Lung (tissue), 12 donors: ENCODE results near the gene RCSD1. TPM values are rescaled to one million over a fixed set of nuclear protein-coding genes. Genes with fewer than 3 reads are reported as not detected.

ENCODE experiments used
- ATAC-seq: fragments of 200-7000 bp; cut with Tn5 transposase; one replicate; pipeline ENCODE4 v1.9.1; 2020; ENCODE audit warnings: moderate number of reproducible peaks; ENCODE audit not compliant: insufficient read depth, low FRiP score
- DNase-seq, 3 donors: peaks; one replicate each; pipeline ENCODE4 v3.0.0-alpha.2; 2013 to 2017
- H3K27ac ChIP-seq, 2 donors: one replicate each; pipeline ENCODE4 v1.5.1; 2013; ENCODE audit warnings: mild to moderate bottlenecking in 2 of 2, moderate library complexity in 2 of 2, control low read depth in 1 of 2, inconsistent platforms in 1 of 2, low read depth in 1 of 2, low read length in 1 of 2
- H3K27me3 ChIP-seq, 3 donors: one replicate each; pipeline ENCODE4 v1.5.1; 2013; ENCODE audit warnings: low read length in 2 of 3; ENCODE audit not compliant: control insufficient read depth in 3 of 3, insufficient read depth in 3 of 3
- H3K36me3 ChIP-seq, 4 donors: one replicate each; pipeline ENCODE4 v1.5.1; 2013; ENCODE audit warnings: low read length in 4 of 4, mild to moderate bottlenecking in 1 of 4, moderate library complexity in 1 of 4; ENCODE audit not compliant: control insufficient read depth in 4 of 4, insufficient read depth in 4 of 4
- H3K4me1 ChIP-seq, 5 donors: one replicate each; pipeline ENCODE4 v1.5.1; 2013; ENCODE audit warnings: low read length in 5 of 5, mild to moderate bottlenecking in 2 of 5, moderate library complexity in 1 of 5; ENCODE audit not compliant: control insufficient read depth in 5 of 5, insufficient read depth in 5 of 5
- H3K4me3 ChIP-seq: one replicate; pipeline ENCODE4 v1.5.1; 2013; ENCODE audit warnings: mild to moderate bottlenecking, control low read depth, moderate library complexity
- H3K9ac ChIP-seq, 2 donors: one replicate each; pipeline ENCODE4 v1.5.1; 2013; ENCODE audit warnings: low read length in 2 of 2, control low read depth in 1 of 2; ENCODE audit not compliant: insufficient read depth in 1 of 2
- H3K9me3 ChIP-seq, 4 donors: one replicate each; pipeline ENCODE4 v1.5.1; 2013; ENCODE audit warnings: low read length in 3 of 4, mild to moderate bottlenecking in 1 of 4, moderate library complexity in 1 of 4; ENCODE audit not compliant: control insufficient read depth in 4 of 4, insufficient read depth in 3 of 4
- CTCF ChIP-seq: IDR thresholded peaks from 2 replicates; pipeline ENCODE4 v1.5.1; 2012; ENCODE audit warnings: mild to moderate bottlenecking; ENCODE audit errors: control extremely low read depth, extremely low read depth
- WGBS, 2 donors: extraction: QIAGEN DNeasy Blood & Tissue Kit; methylation state at CpG; one replicate each; pipeline ENCODE4 v1.1.7; 2013; 5-methylcytosine and 5-hydroxymethylcytosine counted together
- polyA plus RNA-seq, 2 donors: library from polyadenylated mRNA; stranded (reverse); fragments of 200-250 nt; gene quantifications; one replicate each; pipeline ENCODE4 v1.2.1, GENCODE V29; 2013
- total RNA-seq, 2 donors: library from RNA; depleted of rRNA in 1 of 2; stranded (reverse); fragments of >200 nt in 1 of 2; gene quantifications; one replicate each; pipeline ENCODE4 v1.2.1, GENCODE V29; 2014 to 2021
- donor health status: control.
- donor health status: control.
- donor health status: Bipolar disorder and iron deficiency.
- donor health status: healthy.
- donor health status: DM: yes; HTN: yes; CAD: no.

Gene RCSD1
- total and polyA plus RNA-seq, 4 donors, result 7.6 to 29.4 (median 23.8) TPM

- H3K4me1 ChIP-seq, result peaks cover 0 to 19% (median 0%) of the 10 kb centered on the region in 5 donors
- WGBS, 2 donors, result 73 to 74% methylated on average over 5 of the region's 5 CpGs
- peaks cover 0 to 8% (median 0%) of the 10 kb centered on the region in 4 donors for H3K36me3 ChIP-seq
- H3K27me3 ChIP-seq, result no peaks in the 10 kb centered on the region
- DNase-seq (no peak), ATAC-seq (no peak)
- TF ChIP-seq CTCF, result no peak
- H3K9me3 ChIP-seq, result no peaks in the 10 kb centered on the region
- peak overlapping the region in 1 of 2 donors; percentile 46 for H3K27ac ChIP-seq
- no peak overlapping the region for H3K9ac ChIP-seq
- H3K4me3 ChIP-seq, result no peak overlapping the region
Measured at GRCh38 chr1:167685844-167686243, 55.8 kb downstream of the RCSD1 start.

- Histone ChIP-seq H3K4me1 (peaks cover 0 to 2% (median 0%) of the 10 kb centered on the region in 5 donors), H3K9ac (no peak overlapping the region), H3K9me3 (no peaks in the 10 kb centered on the region), H3K36me3 (peaks cover 0 to 18% (median 0%) of the 10 kb centered on the region in 4 donors), H3K27ac (no peak overlapping the region), H3K4me3 (no peak overlapping the region), H3K27me3 (no peaks in the 10 kb centered on the region)
- peak; percentile 82 to 90 (median 87) for DNase-seq
- ATAC-seq, result peak; percentile 68
- 25 to 30% methylated on average over 7 of the region's 7 CpGs for WGBS, 2 donors
- TF ChIP-seq CTCF, result peak; percentile 84
Measured at GRCh38 chr1:167687919-167688519, 58.0 kb downstream of the RCSD1 start.

- Histone ChIP-seq H3K9ac (no peak overlapping the region), H3K27ac (no peak overlapping the region), H3K4me1 (no peaks in the 10 kb centered on the region), H3K4me3 (no peak overlapping the region), H3K9me3 (no peaks in the 10 kb centered on the region), H3K36me3 (peaks cover 0 to 25% (median 0%) of the 10 kb centered on the region in 4 donors), H3K27me3 (no peaks in the 10 kb centered on the region)
- TF ChIP-seq CTCF, result no peak
- no peak for ATAC-seq
- 73 to 76% methylated on average over 5 of the region's 5 CpGs for WGBS, 2 donors
- no peak for DNase-seq
Measured at GRCh38 chr1:167689567-167689920, 59.5 kb downstream of the RCSD1 start.

- Histone ChIP-seq H3K9ac (no peak overlapping the region), H3K9me3 (no peaks in the 10 kb centered on the region), H3K4me1 (no peaks in the 10 kb centered on the region), H3K4me3 (no peak overlapping the region), H3K27ac (no peak overlapping the region), H3K27me3 (no peaks in the 10 kb centered on the region), H3K36me3 (peaks cover 0 to 27% (median 0%) of the 10 kb centered on the region in 4 donors)
- WGBS, 2 donors, result 92 to 93% methylated on average over 4 of the region's 4 CpGs
- ATAC-seq (no peak), DNase-seq (no peak)
- no peak for TF ChIP-seq CTCF
Measured at GRCh38 chr1:167690053-167690452, 60.0 kb downstream of the RCSD1 start.
